SH-SY5Y (cell line): ENCODE measurements around the gene FOXP1.

Experiments
- GATA2 ChIP-seq: IDR thresholded peaks from 2 replicates; pipeline ENCODE4 v1.6.1; 2011; ENCODE audit warnings: mild to moderate bottlenecking, low read depth, low read length
- GATA3 ChIP-seq: IDR thresholded peaks from 2 replicates; pipeline ENCODE4 v1.6.1; 2011; ENCODE audit warnings: low read depth, mild to moderate bottlenecking, low read length, moderate library complexity

The FOXP1 gene

GRCh38 chr3:70974747-70975146 lies 608.8 kb downstream of the FOXP1 start:
- TF ChIP-seq GATA2 (no peak), GATA3 (no peak)

GRCh38 chr3:70973558-70973957 lies 610.0 kb downstream of the FOXP1 start:
- no peak for TF ChIP-seq GATA2
- no peak for TF ChIP-seq GATA3

- TF ChIP-seq GATA2 = no peak
- TF ChIP-seq GATA3 = no peak
Observed at GRCh38 chr3:70972855-70973254, 610.7 kb downstream of the FOXP1 start.

- TF ChIP-seq GATA2 (no peak), GATA3 (no peak)
Observed at GRCh38 chr3:70970952-70971351, 612.6 kb downstream of the FOXP1 start.

GRCh38 chr3:70970171-70970570 lies 613.4 kb downstream of the FOXP1 start:
- TF ChIP-seq GATA2 = no peak
- TF ChIP-seq GATA3 = no peak

GRCh38 chr3:70963431-70964275 lies 619.9 kb downstream of the FOXP1 start:
- no peak for TF ChIP-seq GATA2
- no peak for TF ChIP-seq GATA3

- TF ChIP-seq GATA3 = no peak
- TF ChIP-seq GATA2 = no peak
Observed at GRCh38 chr3:70959506-70960291, 623.8 kb downstream of the FOXP1 start.

- TF ChIP-seq GATA3 (no peak), GATA2 (no peak)
Observed at GRCh38 chr3:70952033-70952747, 631.3 kb downstream of the FOXP1 start.

- TF ChIP-seq GATA2 (no peak), GATA3 (no peak)
Observed at GRCh38 chr3:70951316-70951715, 632.2 kb downstream of the FOXP1 start.

- TF ChIP-seq GATA3 (no peak), GATA2 (no peak)
Observed at GRCh38 chr3:70947579-70947978, 635.9 kb downstream of the FOXP1 start.

- TF ChIP-seq GATA2 (no peak), GATA3 (no peak)
Observed at GRCh38 chr3:70943886-70944285, 639.6 kb downstream of the FOXP1 start.

GRCh38 chr3:70933105-70933810 lies 650.3 kb downstream of the FOXP1 start:
- TF ChIP-seq GATA3 = no peak

GRCh38 chr3:70930066-70930465 lies 653.5 kb downstream of the FOXP1 start:
- TF ChIP-seq GATA2 (no peak), GATA3 (no peak)

GRCh38 chr3:70927239-70927638 lies 656.3 kb downstream of the FOXP1 start:
- no peak for TF ChIP-seq GATA2
- no peak for TF ChIP-seq GATA3
